VCaP (cell line): ENCODE measurements around the gene SURF1.
A peak's percentile ranks its signal among the peaks of the same experiment; 100 is the strongest.

ENCODE experiments used
- H3K27ac ChIP-seq: fragments of 450-650 bp; 2 replicates; pipeline ENCODE4 v1.5.1; 2017
- TF ChIP-seq, protein P1 (sequence below): fragments of 450-650 bp; conservative IDR thresholded peaks from 2 replicates; pipeline ENCODE4 v1.5.1; 2017; ENCODE audit warnings: mild to moderate bottlenecking, moderate library complexity

SURF1 gene

GRCh38 chr9:133360400-133361393 is 4.4 kb upstream of the SURF1 start:
- TF ChIP-seq, protein P1, sequence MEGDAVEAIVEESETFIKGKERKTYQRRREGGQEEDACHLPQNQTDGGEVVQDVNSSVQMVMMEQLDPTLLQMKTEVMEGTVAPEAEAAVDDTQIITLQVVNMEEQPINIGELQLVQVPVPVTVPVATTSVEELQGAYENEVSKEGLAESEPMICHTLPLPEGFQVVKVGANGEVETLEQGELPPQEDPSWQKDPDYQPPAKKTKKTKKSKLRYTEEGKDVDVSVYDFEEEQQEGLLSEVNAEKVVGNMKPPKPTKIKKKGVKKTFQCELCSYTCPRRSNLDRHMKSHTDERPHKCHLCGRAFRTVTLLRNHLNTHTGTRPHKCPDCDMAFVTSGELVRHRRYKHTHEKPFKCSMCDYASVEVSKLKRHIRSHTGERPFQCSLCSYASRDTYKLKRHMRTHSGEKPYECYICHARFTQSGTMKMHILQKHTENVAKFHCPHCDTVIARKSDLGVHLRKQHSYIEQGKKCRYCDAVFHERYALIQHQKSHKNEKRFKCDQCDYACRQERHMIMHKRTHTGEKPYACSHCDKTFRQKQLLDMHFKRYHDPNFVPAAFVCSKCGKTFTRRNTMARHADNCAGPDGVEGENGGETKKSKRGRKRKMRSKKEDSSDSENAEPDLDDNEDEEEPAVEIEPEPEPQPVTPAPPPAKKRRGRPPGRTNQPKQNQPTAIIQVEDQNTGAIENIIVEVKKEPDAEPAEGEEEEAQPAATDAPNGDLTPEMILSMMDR = no peak
- H3K27ac ChIP-seq = peak overlapping the region; percentile 98

- peak overlapping the region; percentile 98 for H3K27ac ChIP-seq
- TF ChIP-seq, protein P1 = peak; percentile 73
These were observed 3.3 kb upstream of the SURF1 start for GRCh38 chr9:133359399-133360175.

DNA sequence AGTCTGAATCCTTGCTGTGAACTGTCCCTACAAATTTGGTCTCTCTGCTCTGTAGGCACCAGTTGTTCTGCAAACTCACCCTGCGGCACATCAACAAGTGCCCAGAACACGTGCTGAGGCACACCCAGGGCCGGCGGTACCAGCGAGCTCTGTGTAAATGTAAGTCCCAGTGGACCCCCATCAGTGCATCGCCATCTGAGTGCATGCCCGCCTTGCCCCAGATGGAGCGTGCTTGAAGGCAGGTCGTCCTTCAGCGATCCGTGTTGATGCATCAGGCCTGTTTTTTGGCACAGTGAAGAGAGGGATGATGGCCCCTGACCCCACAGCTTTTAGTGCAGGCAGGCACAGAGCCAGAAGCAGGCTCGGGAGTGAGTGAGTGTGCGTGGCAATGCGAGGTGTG is 1.4 kb upstream of the SURF1 start:
- TF ChIP-seq, protein P1 = no peak
- H3K27ac ChIP-seq = peak overlapping the region; percentile 98

DNA sequence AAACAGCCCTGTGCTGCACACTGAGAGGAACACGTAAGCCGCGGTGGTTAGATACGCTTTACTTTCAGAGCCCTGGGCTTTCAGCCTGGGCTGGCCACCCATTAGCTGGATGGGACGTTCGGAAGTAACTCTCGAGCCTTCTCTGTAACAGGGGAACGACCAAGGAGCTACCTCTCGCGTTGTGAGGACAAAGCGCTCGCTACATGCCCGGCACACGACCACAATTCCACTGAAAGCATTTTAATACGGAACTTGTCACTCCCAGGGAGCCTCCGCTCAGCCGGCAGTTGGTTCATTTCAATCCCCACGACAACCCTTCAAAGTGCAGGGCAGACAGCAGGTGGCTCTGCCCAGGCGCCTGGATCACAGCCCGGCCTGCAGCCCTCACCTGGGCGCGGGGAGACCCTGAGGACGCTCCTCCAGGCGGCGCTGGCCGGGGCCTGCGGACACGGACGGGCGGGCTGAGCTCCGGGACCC is 368 bp downstream of the SURF1 start:
- peak overlapping the region; percentile 98 for H3K27ac ChIP-seq
- TF ChIP-seq, protein P1 = no peak

- TF ChIP-seq, protein P1 = no peak
- H3K27ac ChIP-seq = peak overlapping the region; percentile 13; the same call in 1 of the 2 replicates
These were observed 1.5 kb downstream of the SURF1 start for GRCh38 chr9:133354766-133355165.

- TF ChIP-seq, protein P1 = no peak
- H3K27ac ChIP-seq = peak overlapping the region; percentile 13; the same call in 1 of the 2 replicates
These were observed 2.7 kb downstream of the SURF1 start for GRCh38 chr9:133353548-133353947.
